Glomerular endothelial cell (primary cell): ENCODE results near the gene ZNF451. TPM values are rescaled to one million over a fixed set of nuclear protein-coding genes. Genes with fewer than 3 reads are reported as not detected.
"Not testable (repeated sequence)": the region's sequence is repeated elsewhere in the genome, so short reads cannot be mapped to it uniquely, and the experiment has no call there.

Source experiments
- DNase-seq: peaks from one replicate; pipeline ENCODE4 v3.0.0-alpha.2; 2011; ENCODE audit warnings: low read depth, low spot score; ENCODE audit errors: extremely low read depth
- total RNA-seq: library from RNA; depleted of rRNA; stranded (reverse); fragments of >200 nt; gene quantifications from 2 replicates; pipeline ENCODE4 v1.2.3, GENCODE V29; 2015

Gene ZNF451
- total RNA-seq, 1 donor from 2014 or later, result 40.0 TPM

DNA sequence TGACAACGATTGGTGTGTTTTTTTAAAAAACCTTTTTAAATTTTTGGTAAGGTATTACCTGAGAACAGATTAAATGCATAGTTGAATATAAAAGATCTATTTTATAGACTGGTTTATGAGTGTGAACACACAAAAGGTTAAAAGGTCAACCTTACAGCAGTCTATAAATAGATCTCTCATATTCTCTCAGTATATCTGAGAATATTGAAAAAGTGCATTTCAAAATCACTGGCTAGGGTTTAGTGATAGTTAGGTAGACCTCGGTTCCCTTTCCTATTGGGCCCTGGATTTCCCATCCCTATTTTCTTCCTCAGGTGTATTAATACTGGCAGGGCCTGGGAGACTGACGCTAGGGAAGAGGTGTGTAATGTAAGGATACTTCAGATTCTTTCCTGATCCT lies 723 bp upstream of the ZNF451 start:
- no peak for DNase-seq

DNA sequence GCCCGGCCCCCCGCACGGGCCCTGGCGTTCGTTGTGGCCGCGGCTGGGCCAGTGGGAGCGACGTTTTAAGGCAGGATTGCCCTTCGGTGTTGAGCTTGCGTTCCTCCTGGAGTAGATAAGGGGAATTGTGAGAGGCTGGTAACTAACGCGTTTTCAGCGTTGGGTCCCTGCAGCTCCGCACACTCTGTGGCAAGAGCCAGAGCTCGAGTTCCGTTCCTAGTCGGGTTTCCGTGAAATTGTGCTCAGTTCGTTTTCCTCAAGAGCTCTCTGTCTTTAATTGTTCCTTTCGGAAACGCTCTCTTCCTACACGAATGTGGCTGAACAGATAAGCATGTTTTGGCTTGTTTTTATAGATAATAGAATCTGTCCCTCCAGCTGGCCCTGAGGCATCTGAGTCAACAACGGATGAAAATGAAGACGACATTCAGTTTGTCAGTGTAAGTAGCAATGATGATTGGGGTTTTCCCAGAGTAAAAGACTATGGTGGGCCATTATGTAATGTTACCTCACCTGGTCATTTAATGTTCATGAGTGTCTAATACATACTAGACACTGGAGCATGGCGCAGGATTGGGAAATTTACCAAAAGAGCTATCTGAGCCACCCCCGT lies 575 bp downstream of the ZNF451 start:
- not testable (repeated sequence) for DNase-seq

DNA sequence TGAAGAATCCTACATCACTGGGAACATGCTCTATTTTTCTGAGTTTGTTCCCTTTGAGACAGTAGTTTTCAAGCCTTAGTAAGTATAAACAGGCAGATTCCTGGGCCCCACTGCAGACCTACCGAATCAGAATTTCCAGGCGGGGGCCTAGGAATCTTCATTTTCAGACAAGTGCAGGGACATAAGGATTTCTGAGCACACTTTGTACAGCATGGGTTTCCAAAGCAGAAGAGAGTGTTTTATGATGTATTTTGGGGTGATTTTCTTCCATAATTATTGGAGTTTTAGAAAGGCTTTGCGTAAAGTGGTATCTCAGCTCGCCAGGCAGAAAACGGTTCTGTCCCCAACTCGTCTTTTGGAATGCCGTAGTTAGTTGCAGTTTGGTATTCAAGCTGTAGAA lies 1.4 kb downstream of the ZNF451 start:
- DNase-seq, result not testable (repeated sequence)

DNA sequence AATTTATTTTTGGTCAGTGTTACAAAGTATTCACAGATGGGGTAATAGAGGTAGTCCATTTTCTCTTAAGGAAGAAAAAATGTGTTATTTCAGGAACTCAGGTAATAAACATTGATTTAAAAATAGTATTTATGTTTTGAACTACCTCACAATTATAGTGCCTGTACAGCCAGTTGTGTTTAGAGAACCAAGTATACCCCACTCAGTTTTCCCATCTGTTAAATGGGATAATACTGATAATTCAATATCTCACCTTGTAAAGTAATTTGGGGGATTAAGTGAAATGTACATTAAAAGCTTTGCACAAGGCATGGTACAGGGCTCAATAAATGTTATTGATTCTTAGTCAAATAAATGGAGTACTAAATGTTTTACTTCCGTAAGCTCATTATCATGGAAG lies 4.7 kb downstream of the ZNF451 start:
- no peak for DNase-seq

DNA sequence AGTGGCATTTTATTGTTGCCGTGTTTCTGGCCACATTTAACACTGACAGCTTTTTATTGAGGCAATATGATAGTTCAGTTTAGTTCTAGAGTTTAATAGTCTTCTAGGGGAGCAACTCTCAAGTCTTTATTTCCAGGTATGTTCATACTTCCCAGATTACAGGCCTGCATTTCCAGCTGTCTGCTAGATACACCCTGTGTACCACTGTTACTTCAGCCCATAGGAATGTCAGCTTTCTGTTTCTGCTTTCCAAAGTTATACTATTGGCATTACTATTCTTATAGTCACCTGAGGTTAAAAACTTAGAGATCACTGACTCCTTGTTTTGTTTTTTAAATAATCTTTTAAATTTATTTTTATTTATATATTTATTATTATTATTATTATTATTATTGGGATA lies 7.6 kb downstream of the ZNF451 start:
- DNase-seq, result no peak

DNA sequence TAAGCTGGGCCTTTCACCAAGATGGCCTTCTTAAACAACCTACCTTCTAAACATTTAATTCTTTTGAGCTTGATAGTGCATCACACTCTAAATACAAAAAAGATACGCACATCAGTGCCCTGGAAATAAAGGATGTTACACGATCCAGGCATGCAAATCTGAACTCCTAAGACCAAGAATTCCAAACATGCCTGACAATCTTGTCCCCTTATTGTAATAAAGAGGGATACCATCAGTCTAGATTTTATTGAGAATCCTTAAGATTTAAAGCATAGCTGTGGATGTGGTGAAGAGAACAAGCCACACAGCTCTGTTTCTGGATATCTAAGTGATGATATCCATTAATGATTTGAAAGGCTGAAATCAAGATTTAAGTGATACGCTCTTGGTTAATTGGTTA lies 13.0 kb downstream of the ZNF451 start:
- no peak for DNase-seq

DNA sequence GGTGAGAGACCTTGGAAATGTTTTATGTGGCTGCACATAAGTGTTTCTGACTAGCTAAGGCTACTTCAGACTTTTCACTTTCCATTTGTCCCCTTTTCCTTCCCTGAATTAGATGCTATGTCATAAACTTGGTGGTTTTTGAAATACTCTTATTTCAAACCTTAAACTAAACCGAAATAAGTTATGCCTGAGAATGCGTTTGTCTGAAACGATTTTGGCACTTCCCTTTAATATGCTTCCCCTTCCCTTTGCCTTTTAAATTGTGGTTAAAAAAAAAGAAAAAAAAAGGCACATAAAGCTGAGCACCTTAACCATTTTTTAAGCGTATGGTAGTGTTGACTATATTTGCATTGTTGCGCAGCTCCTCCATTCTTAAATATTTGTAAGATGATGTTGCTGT lies 14.3 kb downstream of the ZNF451 start:
- DNase-seq, result no peak

DNA sequence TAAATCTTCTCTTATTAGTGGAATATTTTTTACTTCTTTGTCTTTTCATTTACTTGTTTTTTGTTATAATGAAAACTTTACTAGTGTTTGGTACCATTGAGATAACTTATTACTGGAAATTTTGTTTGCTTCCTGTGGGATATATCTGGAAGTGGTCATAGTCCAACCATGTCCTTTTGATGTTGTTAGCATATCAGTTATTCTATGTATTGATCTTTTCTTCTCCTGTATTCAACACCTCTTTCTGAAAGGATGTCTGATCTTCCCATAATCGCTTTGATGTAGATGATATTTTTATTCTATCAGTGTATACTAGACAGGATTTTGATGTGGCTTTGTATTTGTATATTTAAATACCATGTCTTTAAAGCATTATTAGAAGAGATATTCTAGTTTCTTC lies 17.0 kb downstream of the ZNF451 start:
- DNase-seq, result no peak

DNA sequence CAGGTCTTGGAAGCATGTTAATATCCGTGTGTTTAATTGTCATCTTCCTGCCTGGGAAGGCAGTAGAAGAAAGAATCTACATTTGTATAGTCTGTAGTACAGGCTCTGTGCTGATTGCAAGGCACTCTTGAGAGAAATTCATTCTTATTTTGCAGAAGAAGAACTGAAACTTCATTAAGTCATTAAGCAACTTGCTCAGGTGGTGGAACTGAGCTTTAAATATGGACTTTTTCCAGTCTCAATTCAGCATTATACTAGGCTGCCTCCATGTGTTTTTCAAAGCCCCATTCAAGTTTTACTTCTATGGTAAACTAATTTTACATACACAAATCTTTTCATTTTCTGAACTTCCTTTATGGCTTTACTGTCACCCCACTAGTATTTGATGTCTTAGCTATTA lies 18.7 kb downstream of the ZNF451 start:
- DNase-seq, result no peak

DNA sequence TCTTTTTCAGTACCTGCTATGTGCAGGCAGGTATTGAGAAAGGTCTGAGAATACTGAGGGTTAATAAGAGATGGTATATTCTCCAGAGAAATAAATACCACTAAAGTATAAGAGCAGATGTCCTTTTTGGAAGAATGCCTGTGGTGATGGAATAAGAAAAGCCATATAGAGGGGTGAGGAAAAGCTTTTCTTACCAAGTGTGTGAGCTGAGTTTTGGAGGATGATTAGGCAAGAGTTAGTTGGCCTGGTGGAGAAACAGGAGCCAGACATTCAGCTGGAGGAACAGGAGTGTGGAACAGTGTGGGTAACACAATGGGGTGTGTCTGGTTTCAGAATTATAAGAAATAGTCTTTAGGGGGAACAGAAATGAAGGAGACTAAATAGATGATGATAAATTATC lies 19.9 kb downstream of the ZNF451 start:
- no peak for DNase-seq

DNA sequence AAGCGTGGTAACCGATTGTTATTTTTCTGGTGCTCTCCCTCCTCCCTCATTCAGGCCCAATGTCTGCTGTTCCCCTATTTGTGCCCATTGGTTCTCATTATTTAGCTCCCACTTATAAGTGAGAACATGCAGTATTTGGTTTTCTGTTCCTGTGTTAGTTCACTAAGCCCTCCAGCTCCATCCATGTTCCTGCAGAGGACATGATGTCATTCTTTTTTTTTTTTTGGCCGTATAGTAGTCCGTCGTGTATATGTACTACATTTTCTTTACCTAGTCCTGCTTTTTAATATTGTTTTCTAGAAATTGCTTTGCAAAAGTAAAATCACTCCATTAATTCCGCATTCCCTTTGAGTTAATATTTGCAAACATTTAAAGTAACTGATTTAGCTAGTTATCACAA lies 23.1 kb downstream of the ZNF451 start:
- DNase-seq, result no peak

DNA sequence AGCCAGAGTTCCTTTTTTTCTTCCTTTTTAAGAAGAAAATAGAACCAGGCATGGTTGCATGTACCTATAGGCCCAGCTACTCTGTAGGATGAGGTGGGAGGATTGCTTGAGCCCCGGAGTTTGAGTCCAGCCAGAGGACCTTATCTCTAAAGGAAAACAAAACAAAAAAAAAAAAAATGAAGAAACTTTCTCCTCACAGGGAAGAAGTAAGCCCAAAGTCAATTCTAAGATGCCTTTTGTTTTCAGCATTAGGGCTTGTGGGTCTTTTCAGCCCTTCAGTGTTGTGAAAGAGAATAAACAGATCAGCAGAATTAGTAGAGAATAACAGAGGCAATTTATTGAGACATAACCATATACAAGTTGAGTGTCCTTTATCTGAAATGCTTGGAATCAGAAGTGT lies 26.8 kb downstream of the ZNF451 start:
- no peak for DNase-seq

DNA sequence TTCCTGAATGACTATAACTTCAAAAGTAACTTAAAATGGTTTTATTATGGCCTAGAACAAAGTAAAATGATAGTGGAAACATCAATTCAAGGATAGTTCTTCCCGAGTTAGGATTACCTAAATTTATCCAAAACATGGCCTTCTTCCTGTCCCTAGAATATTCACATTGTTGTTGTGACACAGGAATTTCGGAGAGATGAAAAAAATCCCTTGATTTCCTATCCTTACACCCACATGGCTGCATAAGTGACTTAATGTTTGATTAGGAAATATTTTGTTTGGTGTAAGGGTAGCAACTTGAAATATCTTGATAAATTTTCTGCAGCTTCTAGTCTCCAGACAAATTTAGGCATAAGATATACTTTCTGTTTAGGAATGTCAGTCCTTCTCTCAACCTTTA lies 27.8 kb downstream of the ZNF451 start:
- no peak for DNase-seq

DNA sequence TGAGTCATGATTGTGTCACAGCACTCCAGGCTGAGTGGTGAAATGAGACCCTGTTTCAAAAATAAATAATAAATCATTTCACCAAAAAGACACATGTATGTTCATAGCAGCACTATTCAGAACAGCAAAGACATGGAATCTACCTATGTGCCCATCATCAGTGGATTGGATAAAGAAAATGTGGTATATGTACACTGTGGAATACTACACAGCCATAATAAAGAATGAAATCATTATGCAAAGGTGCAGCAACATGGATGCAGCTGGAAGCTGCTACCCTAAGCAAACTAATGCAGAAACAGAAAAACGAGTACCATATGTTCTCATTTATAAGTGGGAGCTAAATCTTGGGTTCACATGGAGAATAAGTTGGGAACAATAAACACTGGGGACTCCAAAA lies 33.1 kb downstream of the ZNF451 start:
- no peak for DNase-seq

DNA sequence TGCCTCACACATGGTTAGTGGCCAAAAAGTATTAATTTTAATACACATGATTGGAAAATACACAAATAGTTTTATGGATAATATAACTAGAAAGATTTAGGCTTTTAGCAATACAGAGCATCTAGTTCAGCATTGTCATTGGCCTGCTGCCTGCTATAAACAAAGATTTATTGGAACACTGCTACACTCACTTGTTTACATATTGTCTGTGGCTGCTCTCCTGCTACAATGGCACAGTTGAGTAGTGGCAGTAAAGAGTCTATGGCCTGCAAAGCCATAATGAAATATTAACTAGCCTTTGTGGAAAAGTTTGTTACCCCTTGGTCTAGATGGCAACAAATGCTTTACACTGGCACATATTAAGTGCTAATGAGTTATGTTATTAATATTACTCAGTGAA lies 37.8 kb downstream of the ZNF451 start:
- DNase-seq, result no peak

DNA sequence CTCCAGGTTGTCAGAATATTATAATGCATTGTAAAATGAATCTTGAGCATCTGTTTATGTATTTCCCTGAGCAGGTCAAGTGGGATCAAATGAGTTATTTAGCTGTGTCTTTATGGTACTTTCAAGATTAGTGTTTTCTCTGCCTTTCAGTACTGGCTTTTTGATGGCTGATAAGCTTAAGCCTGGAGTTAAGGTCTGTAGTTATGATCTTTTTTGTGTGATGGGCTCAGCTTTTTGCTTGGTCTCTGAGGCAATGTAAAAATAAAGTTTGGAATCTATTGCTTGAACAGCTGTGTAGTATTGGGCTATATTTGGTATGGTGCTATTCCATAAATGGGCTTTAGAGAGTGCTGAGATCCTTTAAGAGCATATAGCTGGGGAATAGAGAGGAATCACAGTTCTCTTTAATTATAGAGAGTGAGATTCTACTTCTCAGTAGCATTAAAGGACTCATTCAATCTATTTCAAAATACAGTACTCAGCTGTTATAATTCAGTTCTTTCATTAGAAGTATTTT lies 40.7 kb downstream of the ZNF451 start:
- no peak for DNase-seq

DNA sequence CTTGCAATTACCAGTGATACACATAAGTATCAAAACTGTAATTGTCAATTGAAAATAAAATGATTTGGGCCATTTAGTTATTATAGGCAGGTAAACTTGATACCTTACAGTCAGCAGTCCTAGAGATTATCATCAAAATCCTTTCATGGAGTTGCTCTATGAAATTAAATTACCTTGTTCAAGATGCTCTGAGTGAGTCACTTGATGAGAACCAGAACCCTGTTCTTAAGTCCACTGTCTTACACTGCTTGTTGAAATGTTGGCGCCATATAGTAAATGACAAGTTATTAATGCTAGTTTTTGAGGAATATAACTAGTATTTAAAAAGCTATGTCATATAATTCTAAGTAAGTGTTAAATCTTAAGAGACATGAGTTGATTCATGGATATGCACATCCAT lies 45.0 kb downstream of the ZNF451 start:
- DNase-seq, result no peak

DNA sequence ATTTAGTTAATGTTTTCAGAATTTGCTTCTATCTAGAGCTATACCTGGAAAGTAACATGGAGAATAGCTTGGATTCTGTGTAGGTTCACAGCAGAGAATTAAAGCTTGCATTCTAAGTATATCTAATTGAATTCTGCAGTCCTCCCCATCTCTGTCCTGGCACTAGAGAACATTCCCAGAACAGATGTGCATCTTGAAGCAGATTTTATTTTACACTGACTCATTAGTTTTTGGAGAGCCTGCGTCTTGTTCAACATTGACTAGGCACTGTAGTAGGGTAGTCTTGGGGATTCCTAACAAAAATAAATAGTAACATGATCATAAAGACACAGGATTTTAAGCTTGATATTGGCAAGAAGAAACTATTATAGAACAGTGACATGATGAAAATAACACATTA lies 45.9 kb downstream of the ZNF451 start:
- no peak for DNase-seq

DNA sequence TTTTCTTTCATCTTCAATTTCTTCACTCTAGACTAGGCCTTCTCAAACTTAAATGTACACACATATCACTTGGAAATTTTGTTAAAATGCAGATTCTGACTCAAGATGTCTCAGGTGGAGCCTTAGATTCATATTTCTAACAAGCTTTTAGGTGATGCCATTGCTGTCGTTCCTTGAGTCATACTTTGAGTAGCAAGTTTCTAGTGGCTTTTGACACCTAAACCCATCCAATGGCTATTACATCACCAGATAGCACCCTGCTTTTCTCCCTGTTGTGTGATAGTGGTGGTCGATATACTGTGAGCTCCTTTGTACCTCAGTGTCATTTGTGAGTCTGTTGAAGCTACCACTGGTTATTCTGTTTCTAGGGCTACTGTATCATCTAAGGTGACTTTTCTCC lies 47.4 kb downstream of the ZNF451 start:
- no peak for DNase-seq

DNA sequence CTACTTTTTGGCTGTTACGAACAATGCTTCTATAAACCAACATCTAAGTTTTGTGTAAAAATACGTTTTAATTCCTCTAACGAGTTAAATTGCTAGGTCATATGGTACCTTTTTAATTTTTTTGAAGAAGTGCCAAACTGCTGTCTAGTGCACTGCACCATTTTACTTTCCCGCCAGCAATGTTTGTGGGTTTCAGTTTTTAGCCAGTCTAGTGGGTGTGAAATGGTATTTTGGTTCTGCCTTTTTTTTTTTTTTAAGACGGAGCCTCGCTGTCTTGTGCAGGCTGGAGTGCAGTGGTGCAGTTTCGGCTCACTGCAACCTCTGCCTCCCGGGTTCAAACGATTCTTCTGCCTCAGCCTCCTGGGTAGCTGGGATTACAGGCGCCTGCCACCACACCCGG lies 48.0 kb downstream of the ZNF451 start:
- no peak for DNase-seq

DNA sequence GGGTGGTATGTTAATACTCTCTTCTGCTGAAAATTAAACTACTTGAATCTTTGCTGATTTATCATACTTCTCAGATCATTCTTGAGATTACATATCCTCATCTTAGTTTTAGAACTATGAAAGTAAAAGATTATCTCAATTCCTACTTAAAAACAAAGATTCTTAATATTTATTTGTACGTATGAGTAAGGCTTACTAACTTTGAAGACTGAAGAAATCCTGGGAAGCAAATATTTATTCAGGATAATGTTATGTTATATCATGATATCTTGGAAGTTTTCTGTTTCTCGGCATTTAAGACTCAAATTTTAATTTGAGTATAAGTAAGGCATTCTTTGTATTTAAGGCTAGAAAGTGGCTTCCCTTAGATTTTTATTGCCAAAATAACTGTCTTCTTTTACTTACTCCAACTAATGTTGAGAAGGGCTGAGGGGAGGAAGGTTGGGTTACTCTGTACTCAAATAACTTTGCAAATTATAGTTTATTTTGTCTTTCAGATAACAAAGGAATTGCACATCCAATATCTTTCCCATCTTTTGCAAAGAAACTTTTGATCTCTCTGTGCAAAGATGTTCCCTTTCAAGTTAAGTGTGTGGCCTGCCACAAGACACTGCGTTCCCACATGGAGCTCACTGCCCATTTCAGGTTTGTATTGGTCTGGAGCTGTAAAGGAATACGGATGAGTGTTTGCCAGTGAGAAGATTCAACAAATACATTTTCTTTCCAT lies 51.6 kb downstream of the ZNF451 start:
- DNase-seq, result no peak

DNA sequence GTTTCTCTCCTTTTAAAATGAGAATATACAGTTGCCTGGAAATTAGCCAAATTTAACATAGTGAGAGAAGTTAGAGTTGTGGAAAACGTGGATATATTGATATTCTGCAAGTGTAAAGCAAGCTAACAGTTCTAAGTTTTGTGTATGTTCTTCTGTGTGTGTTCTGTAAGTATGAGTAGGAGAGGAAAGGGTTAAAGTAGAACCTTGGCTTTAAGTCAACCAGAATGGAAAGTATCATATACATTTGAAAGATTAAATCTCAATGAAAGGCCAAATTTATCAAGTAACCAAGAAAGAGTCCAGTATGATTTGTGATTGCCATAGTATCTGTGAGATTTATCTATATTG lies 52.2 kb downstream of the ZNF451 start:
- DNase-seq, result no peak

DNA sequence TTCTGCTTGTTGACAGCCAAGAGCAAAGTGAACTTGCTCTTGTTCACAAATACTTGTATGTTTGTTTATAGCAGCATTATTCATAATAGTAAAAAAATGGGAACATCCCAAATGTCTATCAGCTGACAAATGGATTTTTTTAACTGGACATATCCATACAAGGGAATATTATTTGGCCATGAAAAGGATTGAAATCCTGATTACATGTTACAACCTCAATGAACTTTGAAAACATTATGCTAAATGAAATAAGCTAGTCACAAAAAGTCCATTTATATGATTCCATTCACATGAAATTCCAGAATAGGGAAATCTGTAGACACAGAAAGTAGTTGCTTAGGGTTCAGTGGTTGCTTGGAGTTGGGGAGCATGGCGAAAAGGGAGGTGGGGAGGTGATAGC lies 53.7 kb downstream of the ZNF451 start:
- DNase-seq, result no peak
